Measurements from ENCODE around the gene CRYBA2. TPM values are rescaled to one million over a fixed set of nuclear protein-coding genes. Genes with fewer than 3 reads are reported as not detected.

Gene CRYBA2
- total RNA-seq, 1 donor: not detected

GRCh38 chr2:218984239-218985020 lies 8.8 kb downstream of the CRYBA2 start:
- Histone ChIP-seq H3K4me3 (ENCODE audit: low read length) (no peak overlapping the region), H3K9me3 (ENCODE audit: low read depth, low read length) (no peaks in the 10 kb centered on the region), H3K27me3 (ENCODE audit: insufficient read depth, low read length) (peaks cover 80% of the 10 kb centered on the region), H3K4me1 (ENCODE audit: insufficient read depth, low read length) (peaks cover 33% of the 10 kb centered on the region)

DNA sequence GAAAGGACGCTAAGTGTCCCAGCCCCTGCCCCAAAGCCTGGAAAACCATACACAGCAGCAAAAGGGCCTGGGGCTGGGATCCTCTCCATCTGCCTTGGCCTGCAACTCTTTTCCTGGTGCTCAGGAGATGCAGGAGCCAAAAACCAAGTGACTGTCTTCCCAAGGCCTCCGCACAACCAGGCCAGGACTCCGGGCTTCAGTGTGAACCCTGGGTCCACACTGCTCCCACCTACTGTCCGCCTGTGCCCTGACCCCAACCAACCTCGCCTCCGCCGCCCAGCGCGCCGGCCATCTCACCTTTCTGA lies 9.3 kb downstream of the CRYBA2 start:
- Histone ChIP-seq H3K27me3 (ENCODE audit: insufficient read depth, low read length) (peaks cover 75% of the 10 kb centered on the region), H3K4me3 (ENCODE audit: low read length) (no peak overlapping the region), H3K9me3 (ENCODE audit: low read depth, low read length) (no peaks in the 10 kb centered on the region), H3K4me1 (ENCODE audit: insufficient read depth, low read length) (peaks cover 33% of the 10 kb centered on the region)

- Histone ChIP-seq H3K4me1 (ENCODE audit: insufficient read depth, low read length) (peaks cover 33% of the 10 kb centered on the region), H3K9me3 (ENCODE audit: low read depth, low read length) (no peaks in the 10 kb centered on the region), H3K4me3 (ENCODE audit: low read length) (no peak overlapping the region), H3K27me3 (ENCODE audit: insufficient read depth, low read length) (peaks cover 73% of the 10 kb centered on the region)
Measured at GRCh38 chr2:218983263-218983933, 9.8 kb downstream of the CRYBA2 start.

DNA sequence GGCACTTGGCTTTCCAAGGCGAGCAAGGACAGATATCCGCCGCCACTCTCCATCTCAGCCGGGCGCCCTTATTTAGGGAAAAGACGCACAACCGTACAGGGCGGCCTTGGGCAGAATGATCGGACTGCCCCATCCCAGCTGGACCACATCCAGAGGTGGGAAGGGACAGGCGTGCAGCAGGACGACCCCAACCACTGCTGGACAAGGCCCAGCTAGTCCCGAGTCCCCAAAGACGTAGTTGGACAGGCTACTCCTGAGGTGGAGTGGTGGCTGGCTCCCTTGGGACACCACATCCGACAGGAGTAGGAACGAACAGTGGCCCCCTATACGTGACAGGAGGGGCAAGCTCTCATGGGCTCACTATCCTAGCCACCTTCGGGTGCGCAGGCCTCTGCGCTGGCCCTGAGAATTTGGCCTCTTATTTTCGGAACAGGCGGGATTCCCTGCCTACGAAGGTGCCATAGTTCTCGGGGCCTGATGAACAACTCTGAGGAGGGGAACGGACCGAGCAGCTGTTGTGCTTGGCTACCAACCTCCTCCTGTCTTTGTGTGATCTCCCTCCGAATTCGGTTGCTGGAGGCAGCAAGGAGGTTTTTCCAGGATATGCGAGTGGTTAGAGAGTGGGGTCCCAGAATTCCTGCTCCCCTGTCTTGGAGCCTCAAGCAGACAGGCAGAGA lies 10.5 kb downstream of the CRYBA2 start:
- Histone ChIP-seq H3K4me3 (ENCODE audit: low read length) (no peak overlapping the region), H3K9me3 (ENCODE audit: low read depth, low read length) (no peaks in the 10 kb centered on the region), H3K27me3 (ENCODE audit: insufficient read depth, low read length) (peaks cover 71% of the 10 kb centered on the region), H3K4me1 (ENCODE audit: insufficient read depth, low read length) (peaks cover 33% of the 10 kb centered on the region)

GRCh38 chr2:218981881-218982585 lies 11.2 kb downstream of the CRYBA2 start:
- Histone ChIP-seq H3K27me3 (ENCODE audit: insufficient read depth, low read length) (peaks cover 73% of the 10 kb centered on the region), H3K4me1 (ENCODE audit: insufficient read depth, low read length) (peaks cover 33% of the 10 kb centered on the region), H3K9me3 (ENCODE audit: low read depth, low read length) (no peaks in the 10 kb centered on the region), H3K4me3 (ENCODE audit: low read length) (no peak overlapping the region)

- peaks cover 73% of the 10 kb centered on the region for H3K27me3 ChIP-seq (ENCODE audit: insufficient read depth, low read length)
- peaks cover 33% of the 10 kb centered on the region for H3K4me1 ChIP-seq (ENCODE audit: insufficient read depth, low read length)
- no peaks in the 10 kb centered on the region for H3K9me3 ChIP-seq (ENCODE audit: low read depth, low read length)
- no peak overlapping the region for H3K4me3 ChIP-seq (ENCODE audit: low read length)
Measured at GRCh38 chr2:218981390-218981880, 11.8 kb downstream of the CRYBA2 start.

GRCh38 chr2:218980735-218981389 lies 12.4 kb downstream of the CRYBA2 start:
- Histone ChIP-seq H3K9me3 (ENCODE audit: low read depth, low read length) (no peaks in the 10 kb centered on the region), H3K4me1 (ENCODE audit: insufficient read depth, low read length) (peaks cover 33% of the 10 kb centered on the region), H3K27me3 (ENCODE audit: insufficient read depth, low read length) (peaks cover 67% of the 10 kb centered on the region), H3K4me3 (ENCODE audit: low read length) (no peak overlapping the region)

- H3K9me3 ChIP-seq (ENCODE audit: low read depth, low read length): no peaks in the 10 kb centered on the region
- peaks cover 69% of the 10 kb centered on the region for H3K27me3 ChIP-seq (ENCODE audit: insufficient read depth, low read length)
- no peak overlapping the region for H3K4me3 ChIP-seq (ENCODE audit: low read length)
- peaks cover 33% of the 10 kb centered on the region for H3K4me1 ChIP-seq (ENCODE audit: insufficient read depth, low read length)
Measured at GRCh38 chr2:218979846-218980734, 13.1 kb downstream of the CRYBA2 start.

GRCh38 chr2:218975060-218975777 lies 18.0 kb downstream of the CRYBA2 start:
- peaks cover 67% of the 10 kb centered on the region for H3K27me3 ChIP-seq (ENCODE audit: insufficient read depth, low read length)
- peaks cover 5% of the 10 kb centered on the region for H3K4me1 ChIP-seq (ENCODE audit: insufficient read depth, low read length)

DNA sequence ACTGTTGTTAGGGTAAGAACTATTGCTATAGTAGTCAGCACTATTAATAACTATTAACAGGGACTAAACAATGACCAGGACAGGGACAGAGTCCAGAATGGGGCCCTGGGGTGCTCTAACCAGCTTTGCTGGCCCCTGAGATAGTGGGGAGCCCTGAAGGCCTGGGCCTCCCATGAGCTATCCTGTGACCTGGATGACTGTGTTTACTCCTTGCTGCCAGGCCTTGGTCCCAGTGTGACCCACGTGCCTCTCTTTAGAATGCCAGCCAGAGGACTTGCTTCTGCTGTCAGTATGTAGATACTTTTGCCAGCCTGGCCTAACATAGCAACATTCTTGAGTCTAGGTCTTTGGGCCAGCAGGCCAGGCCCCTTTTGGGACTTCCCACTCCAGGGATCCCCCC lies 22.3 kb downstream of the CRYBA2 start:
- peaks cover 55% of the 10 kb centered on the region for H3K27me3 ChIP-seq (ENCODE audit: insufficient read depth, low read length)
- H3K4me1 ChIP-seq (ENCODE audit: insufficient read depth, low read length): no peaks in the 10 kb centered on the region
- no peaks in the 10 kb centered on the region for H3K9me3 ChIP-seq (ENCODE audit: low read depth, low read length)
- no peak overlapping the region for H3K4me3 ChIP-seq (ENCODE audit: low read length)

More at GRCh38 chr2:218975060-218975777, 18.0 kb downstream of the CRYBA2 start:
- Histone ChIP-seq H3K9me3 (ENCODE audit: low read depth, low read length) (no peaks in the 10 kb centered on the region), H3K4me3 (ENCODE audit: low read length) (no peak overlapping the region)

GRCh38 chr2:218964041-218964771 lies 29.0 kb downstream of the CRYBA2 start:
- Histone ChIP-seq H3K4me3 (ENCODE audit: low read length) (no peak overlapping the region), H3K4me1 (ENCODE audit: insufficient read depth, low read length) (peaks cover 18% of the 10 kb centered on the region), H3K9me3 (ENCODE audit: low read depth, low read length) (no peaks in the 10 kb centered on the region), H3K27me3 (ENCODE audit: insufficient read depth, low read length) (peaks cover 55% of the 10 kb centered on the region)

GRCh38 chr2:218963601-218964000 lies 29.6 kb downstream of the CRYBA2 start:
- Histone ChIP-seq H3K9me3 (ENCODE audit: low read depth, low read length) (no peaks in the 10 kb centered on the region), H3K4me1 (ENCODE audit: insufficient read depth, low read length) (peaks cover 18% of the 10 kb centered on the region), H3K4me3 (ENCODE audit: low read length) (no peak overlapping the region), H3K27me3 (ENCODE audit: insufficient read depth, low read length) (peaks cover 61% of the 10 kb centered on the region)
